ENCODE measurements around the gene ZBTB39.
"Not testable (repeated sequence)": the region's sequence is repeated elsewhere in the genome, so short reads cannot be mapped to it uniquely, and the experiment has no call there.

Gene ZBTB39, protein sequence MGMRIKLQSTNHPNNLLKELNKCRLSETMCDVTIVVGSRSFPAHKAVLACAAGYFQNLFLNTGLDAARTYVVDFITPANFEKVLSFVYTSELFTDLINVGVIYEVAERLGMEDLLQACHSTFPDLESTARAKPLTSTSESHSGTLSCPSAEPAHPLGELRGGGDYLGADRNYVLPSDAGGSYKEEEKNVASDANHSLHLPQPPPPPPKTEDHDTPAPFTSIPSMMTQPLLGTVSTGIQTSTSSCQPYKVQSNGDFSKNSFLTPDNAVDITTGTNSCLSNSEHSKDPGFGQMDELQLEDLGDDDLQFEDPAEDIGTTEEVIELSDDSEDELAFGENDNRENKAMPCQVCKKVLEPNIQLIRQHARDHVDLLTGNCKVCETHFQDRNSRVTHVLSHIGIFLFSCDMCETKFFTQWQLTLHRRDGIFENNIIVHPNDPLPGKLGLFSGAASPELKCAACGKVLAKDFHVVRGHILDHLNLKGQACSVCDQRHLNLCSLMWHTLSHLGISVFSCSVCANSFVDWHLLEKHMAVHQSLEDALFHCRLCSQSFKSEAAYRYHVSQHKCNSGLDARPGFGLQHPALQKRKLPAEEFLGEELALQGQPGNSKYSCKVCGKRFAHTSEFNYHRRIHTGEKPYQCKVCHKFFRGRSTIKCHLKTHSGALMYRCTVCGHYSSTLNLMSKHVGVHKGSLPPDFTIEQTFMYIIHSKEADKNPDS

DNA sequence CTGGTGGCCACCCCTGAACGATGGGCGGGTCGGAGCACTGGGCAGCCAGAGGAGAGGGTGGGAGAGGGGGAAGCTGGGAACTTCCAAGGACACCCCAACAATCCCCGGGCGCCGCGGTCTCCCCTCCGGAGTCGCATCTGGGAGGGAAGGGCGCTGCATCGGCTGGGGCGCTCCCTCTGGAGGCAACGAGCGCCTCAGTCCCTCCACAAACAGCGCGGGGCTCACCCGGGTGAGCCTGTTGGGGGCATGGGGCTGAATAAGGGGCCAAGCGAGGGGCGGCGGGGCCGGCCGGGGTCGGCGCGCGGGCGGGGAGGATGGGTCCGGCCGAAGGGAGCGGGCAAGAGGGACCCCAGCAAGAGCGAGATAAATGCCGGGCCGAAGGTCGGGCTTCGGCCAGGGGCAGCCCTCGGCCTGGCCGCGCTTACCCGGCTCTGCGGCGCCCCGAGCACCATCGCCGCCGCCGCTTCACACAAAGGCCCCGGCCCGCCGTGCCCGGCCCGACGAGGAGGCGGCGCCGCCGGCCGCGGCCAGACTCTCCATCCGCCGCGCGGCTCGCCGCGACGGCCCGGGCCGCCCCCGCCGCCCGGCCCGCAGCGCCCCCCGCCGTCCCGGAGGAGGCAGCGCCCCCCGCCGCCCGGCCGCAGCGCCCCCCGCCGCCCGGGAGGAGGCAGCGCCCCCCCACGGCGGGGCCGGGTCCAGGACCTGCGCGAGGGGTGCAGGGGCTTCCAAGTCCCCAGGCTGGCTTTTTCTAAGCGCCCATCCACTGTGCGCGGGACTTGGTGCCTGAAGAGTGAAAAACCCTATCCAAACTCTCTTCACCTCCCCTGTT, at the start of gene ZBTB39:
Gene ZBTB39 (minus strand): TSS at position 567 of the 829 bp plus-strand sequence. CDS start 1,629 bp downstream, outside the sequence.
- peak; percentile 56 for DNase-seq

DNA sequence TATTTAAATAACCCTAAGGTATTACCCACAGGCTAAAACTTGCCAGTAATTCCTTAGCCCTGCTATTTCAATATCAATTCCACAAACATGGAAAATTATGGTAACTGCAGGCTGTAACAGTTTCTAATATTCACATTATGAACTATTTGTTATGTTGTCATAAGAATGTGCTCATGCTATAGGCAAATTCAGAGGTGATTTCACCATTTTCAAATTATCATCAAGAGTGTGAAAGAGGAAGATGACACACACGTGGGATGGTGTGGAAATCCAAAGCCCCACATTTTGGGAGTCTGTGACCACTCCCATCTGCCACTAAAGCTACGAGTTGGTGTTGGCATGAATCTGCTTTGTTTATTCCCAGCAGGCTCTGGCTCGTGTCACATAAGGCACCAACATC, 49.5 kb upstream of the ZBTB39 start:
- no peak for DNase-seq

DNA sequence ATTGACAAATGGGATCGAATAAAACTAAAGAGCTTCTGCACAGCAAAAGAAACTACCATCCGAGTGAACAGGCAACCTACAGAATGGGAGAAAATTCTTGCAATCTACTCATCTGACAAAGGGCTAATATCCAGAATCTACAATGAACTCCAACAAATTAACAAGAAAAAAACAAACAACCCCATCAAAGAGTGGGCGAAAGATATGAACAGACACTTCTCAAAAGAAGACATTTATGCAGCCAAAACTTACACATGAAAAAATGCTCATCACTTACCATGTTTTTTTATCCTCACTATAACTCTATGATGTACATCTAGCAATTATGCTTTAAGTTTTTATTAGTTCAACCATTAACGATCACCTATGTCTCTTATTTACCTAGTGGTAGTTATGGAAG, 47.6 kb upstream of the ZBTB39 start:
- DNase-seq = not testable (repeated sequence)

DNA sequence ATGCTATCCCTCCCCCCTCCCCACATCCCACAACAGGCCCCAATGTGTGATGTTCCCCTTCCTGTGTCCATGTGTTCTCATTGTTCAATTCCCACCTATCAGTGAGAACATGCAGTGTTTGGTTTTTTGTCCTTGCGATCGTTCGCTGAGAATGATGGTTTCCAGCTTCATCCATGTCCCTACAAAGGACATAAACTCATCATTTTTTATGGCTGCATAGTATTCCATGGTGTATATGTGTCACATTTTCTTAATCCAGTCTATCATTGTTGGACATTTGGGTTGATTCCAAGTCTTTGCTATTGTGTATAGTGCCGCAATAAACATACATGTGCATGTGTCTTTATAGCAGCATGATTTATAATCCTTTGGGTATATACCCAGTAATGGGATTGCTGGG, 46.8 kb upstream of the ZBTB39 start:
- DNase-seq = not testable (repeated sequence)

DNA sequence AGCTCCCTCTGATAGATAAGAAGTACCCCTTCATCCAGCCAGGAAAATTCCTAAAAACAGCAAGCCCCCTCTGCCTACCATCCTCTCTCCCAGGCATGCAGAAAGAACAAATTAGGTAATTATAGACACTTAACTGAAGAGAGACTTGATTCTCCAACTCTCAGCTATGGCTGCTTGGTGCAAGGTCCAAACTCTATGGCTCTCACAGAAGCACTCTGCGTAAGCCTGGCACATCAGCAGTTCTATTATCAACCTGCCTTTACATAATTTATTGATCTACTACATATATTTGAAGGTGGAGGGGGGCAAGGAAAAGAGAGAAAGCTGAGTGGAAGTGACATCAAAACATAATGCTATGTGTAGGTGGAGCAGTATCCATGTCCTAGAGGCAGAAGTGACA, 44.7 kb upstream of the ZBTB39 start:
- no peak for DNase-seq

DNA sequence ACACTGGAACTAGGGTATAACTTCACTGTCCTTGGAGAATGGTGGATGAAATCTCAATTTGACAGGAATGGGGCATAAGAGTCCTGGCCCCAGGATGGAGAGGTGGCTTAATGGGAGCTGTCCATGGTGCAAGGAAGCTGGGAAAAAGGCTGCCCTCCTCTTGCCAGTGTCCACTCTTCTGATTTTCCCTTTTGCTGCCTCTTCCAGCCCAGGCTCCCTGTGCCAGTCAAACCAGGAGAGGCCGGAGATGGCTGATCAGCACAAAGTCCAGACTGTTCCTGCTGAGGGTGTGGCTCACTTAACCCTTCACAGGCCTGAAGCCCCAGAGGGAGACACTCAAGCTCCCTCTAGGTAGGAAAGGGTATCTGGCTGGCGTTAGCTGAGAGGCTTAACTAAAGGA, 43.5 kb upstream of the ZBTB39 start, which contains the start of gene MYO1A:
Gene MYO1A (minus strand): TSS at position 240 of the 400 bp plus-strand sequence. CDS start 1,806 bp downstream, outside the sequence.
- no peak for DNase-seq

DNA sequence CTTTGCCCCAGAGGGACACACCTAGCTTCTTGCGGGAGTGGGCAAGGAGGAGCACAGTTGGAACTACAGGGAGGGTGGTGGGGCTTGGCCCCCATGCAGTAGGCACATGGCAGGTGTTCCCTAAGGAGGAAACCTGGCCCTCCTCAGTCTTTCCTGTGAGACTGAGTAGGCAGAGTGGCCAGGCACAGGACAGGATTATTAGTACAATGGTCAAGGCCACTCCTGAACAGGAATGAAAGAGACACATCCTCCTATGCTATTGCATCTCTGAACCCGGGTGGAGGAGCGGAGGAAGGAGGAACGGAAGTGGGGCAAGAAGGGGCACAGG, 42.7 kb upstream of the ZBTB39 start:
- no peak for DNase-seq

DNA sequence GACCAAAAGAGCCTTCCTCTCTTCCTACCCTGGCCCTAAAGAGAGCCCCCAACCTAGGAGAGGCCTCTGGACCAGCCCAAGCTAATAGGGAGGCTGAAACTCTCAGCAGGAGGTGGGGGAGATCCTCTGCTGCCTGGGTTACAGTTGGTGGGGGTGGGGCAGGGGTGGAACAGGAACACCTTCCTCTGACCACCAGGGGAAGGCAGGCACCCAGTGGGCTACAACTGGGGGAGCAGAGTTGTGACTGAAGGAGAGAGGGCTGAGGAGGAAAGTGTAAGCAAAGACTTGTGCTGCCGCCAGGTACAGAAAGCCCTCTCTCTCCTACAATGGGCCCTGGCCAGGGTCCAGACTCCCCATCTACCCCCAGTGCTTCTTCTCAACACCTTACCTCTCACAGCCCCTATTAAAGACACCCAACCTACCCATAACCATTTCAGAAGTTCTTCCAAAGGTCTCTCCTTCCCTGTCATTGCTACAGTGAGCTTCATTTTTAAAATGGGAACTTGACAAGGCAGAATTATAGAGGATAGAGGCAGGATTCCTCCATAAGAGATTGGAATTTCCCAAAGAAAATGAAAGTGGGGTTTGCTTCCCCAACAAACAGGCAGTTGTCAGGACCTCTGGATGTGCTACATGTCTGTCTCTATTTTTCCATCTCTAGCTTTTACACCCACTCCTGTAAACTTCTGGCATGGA, 42.2 kb upstream of the ZBTB39 start:
- DNase-seq = no peak

DNA sequence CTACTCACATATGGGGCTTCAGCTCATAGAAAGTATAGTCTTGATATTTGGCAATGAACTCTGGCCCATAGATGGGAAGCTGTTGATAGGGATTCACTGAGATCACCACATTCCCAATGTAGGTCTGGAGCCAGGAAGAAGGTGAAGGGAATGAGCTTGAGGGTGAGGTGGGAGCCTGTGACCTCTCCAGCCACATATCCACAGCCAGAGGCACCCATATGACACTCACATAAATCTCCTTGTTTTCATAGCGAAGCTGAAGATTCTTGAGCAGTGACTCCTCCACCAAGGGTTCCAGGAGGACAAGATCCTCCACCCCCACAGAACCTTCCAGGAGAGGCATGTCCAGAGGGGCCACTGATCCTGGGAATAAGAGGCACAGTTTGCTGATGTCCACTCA, 41.6 kb upstream of the ZBTB39 start:
- no peak for DNase-seq

DNA sequence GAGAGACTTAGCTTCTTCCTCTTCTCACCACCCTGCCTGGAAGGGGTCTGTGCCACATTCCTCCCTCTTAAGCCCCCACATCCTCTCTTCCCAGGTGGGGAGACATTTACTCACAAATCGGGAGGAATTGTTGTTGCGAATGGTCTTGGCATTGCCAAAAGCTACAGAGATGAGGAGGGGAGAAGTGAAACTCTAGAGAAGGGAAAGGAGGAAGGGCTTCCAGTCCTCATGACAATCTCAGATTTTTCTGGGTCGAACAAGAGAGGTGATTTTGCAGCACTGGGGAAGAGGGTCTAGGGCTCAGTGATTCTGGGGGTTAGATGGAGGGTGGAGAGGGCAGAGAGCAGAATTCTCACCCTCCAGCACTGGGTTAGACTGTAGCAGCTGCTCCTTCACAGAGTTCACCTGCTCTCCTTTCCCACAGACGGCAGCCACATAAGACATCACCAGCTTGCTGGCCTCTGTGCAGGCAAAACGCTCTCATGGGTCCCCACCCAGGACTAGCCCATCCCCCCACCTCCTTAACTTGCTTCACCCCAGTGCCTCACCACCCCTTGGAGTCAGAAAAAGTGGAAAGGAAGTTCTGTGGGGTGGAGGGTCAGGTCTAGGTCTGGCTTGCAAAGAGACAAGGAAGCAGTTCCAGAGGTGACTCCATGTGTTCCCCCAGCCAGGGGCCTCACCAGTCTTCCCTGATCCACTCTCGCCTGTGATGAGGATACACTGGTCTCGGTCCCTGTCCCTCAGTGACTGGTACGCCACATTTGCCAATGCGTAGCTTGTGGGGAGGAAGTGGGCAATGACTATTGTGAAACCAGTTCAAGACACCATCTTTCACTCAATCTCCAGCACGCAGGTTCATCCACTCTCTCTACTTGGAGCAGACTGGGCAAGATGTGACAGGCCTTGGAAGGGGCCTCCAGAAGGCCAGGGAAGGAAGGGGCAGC, 40.9 kb upstream of the ZBTB39 start:
- DNase-seq = no peak

DNA sequence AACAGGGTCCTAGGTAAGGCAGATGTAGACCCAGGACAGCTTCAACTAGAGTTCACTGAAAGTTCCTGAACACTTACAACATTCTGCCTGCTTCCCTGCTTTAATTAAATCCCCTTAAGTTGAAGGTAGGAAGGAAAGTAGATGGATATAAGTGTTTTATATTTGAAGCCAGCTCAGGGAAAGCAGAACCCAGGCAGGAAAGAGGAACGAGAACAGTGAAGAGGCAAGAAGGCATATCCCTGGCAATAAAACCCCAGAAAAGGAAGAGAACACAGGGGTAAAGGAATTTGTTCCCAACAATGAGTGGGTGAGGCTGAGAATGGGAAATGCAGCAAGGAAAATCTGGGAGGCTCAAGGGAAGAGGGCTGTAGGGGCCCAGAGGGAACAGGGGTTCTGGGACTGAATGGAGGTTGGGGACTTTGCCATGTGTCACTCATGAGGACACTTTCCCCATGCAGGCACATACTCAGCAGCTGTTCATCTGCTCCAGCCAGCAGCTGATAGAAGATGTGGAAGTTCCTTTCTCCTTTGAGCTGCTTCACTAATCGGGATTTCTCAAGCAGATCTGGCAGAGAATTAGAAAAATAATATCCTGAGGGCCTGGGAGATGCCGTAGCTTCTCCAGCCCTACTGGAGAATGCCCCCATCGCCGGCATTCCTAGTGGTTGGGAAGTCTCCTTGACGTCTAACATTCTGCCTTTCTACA, 39.9 kb upstream of the ZBTB39 start:
- no peak for DNase-seq

DNA sequence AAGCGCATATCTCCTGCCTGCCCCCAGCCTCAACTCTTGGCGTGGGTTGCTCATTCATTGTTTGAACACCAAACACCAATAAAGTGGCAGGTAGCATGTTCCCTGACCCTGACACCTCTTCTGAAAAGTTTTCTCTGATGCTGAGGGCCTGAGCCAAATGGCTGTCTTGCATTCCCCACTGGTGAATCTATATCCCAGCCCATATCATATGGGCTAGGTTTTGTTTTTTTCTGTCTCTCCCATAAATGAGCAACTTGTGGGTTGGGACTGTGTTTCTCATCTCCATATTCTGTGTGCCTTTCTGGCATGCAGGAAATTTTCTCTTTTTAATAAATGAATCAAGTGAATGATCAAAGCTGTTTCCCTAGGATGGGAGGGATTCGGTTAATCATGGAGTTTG, 38.5 kb upstream of the ZBTB39 start:
- DNase-seq = no peak

DNA sequence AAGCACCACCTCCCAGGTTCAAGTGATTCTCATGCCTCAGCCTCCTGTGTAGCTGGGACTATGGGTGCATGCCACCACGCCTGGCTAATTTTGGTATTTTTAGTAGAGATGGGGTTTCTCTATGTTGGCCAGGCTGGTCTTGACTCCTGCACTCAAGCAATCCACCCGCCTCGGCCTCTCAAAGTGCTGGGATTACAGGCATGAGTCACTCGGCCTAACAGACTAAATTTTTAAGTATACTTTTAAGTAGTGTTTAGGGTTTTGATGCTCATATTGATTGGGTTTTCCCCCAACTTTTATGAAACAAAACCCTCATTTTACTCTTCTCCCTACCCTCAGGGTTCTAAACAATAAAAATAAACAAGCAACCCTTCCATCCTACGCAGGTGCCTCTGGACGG, 38.1 kb upstream of the ZBTB39 start:
- DNase-seq = no peak

DNA sequence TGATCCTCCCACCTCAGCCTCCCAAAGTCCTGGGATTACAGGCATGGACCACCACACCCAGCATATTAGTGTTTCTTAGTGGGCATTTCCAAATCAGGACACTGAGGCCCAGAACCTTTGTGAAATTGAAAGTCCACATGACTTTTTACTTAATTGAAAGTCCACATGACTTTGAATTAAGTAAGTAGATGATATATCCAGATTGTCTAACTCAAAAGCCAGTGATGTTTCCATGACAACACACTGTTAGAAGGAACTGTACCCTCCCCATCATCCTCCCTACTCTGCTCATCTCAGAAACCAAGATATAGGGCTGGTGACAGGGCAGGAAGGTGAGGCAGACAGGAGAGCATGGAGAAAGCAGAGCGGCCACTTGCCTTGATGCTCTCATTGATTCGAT, 36.3 kb upstream of the ZBTB39 start:
- DNase-seq = no peak

DNA sequence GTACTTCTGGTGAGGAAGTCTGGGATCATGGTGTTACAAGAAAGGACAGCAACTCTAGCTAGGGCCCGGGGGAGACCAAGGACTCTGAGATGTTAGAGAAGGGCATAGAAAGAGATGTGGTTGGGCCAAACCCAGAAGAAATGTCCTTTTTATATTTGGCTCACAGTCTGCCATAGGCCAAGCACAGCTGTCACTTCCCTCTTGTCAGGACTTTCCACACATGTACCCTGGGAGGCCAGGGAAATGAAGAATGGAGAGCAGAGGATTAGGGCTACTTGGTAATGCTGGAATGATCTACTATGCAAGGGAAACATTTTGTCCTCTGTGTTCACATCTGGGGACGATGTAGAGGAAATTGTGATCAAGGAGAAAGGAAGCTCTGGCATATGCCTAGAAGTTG, 34.4 kb upstream of the ZBTB39 start:
- DNase-seq = no peak

DNA sequence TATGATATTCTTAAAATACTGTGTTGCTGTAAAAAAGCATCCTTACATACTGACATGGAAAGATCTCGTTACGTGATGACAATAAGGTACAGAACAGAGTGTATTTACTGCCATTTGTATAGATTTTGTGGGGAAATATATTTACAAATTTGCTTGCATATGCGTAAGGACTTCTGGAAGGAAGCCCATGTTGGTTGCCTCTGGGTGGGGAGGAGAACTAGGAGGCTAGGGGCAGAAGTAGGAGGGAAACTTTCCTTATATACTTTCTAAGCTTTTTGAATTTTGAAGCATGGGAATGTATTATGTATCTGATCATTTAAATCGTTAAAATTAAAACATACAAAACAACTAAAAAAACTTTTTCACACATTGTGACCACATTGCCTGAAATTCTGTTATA, 33.9 kb upstream of the ZBTB39 start:
- DNase-seq = no peak

DNA sequence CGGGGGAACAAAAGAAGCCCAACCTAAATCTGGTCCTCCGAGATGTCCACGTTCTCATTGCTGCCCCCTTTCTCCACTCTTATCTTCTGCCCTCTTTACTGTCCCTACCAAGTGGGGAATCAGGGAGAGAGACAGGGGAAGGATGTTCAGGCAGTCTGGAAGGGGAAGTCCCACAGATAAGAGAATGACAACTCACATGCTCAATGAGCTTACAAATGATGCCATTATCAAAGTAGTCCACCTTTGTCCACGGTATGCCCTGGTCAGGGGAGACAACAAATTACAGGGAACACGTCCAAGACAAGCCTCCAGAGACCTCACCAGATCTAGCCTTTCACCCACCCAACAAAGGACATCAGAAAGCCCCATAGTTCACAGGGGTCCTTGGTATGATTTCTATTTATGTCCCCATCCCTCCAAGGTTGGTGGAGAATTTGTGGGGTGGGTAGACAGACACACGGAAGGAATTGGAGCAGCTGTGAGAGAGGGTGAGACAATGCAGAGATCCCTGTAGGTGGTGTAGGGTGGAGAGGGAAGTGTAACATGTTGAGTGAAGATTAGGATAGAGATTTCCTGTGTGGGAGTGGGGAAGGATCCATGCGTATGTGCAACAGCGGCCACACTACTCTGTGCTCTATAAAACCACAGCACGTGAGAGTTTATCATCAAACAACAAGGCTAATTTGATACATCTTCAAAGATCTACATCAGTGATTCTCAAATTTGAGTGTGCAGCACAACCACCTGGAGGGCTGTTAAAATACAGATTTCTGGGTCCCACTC, 32.9 kb upstream of the ZBTB39 start:
- DNase-seq = no peak

DNA sequence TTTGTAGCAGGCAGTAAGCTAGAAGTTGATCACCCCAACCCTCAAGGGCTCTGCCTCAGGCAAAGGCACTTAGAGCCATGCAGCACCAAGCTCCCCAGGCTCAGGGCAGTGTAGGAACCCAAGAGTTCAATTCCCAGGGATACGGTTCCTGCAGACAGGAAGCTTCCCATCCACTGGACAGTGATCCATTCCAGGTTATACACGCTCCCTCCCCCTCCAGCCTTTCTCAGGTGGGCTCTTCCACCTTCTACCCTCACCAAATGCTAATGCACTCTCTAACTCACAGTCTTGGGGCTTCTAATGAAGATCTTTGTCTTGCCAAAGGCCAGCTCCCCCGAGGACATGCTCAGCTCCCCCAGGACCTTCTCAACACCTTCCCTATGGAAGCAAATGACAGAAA, 30.9 kb upstream of the ZBTB39 start:
- no peak for DNase-seq

DNA sequence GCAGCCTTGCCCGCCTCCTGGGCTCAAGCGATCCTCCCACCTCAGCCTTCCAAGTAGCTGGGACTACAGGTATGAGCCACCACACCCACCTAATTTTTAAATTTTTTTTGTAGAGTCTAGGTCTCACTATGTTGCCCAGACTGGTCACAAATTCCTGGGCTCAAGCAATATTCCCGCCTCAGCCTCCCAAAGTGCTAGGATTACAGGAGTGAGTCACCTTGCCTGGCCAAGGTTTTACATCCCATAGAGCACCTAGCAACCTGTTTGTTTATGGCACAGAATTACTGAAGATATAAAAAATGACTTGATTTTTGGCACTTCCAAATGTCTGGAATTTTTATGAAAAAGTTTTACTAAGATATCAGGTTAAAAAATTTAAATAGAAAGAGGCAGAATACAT, 27.1 kb upstream of the ZBTB39 start:
- no peak for DNase-seq

DNA sequence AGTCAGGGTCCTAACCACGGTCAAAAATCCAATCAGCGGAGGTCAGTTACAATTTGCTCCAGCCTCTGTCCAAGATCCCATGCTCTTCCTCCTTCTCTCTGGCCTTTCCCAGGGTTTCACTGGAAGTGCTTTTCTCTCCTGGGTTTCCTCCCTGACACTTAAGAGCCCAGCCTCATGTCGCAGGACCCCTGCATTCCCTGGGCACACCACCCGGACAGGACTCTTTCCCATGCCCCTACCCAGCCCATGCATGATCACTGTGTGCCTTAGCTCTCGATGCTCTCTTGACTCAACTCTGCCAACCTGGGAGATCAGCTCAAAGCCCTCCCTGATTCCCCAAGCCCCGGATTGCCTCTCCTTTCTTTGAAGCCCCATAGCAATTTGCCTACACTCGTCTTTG, 25.4 kb upstream of the ZBTB39 start:
- DNase-seq = no peak
